Measurements from ENCODE around the gene APP.
A peak's percentile ranks its signal among the peaks of the same experiment; 100 is the strongest.

Gene APP

DNA sequence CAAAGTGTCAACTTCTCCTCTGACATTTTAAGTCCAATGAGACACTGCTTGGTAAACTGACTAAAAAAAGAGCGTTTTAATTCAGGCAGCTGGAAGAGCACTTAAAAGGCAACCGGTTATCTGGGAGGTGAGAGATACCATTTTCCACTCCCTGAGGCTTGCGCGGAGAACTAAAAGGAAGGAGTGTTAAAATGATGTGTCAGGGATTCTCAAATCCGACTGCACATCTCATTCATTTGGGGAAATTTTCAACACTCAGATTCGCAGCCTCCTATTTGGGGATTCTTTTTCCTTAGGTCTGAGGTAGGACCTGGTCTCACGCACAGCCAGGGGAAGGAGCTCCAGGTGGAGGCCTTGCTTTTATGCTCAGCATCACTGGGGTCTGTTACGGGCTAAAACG is 281.9 kb downstream of the APP start:
- no peak for FAIRE-seq

DNA sequence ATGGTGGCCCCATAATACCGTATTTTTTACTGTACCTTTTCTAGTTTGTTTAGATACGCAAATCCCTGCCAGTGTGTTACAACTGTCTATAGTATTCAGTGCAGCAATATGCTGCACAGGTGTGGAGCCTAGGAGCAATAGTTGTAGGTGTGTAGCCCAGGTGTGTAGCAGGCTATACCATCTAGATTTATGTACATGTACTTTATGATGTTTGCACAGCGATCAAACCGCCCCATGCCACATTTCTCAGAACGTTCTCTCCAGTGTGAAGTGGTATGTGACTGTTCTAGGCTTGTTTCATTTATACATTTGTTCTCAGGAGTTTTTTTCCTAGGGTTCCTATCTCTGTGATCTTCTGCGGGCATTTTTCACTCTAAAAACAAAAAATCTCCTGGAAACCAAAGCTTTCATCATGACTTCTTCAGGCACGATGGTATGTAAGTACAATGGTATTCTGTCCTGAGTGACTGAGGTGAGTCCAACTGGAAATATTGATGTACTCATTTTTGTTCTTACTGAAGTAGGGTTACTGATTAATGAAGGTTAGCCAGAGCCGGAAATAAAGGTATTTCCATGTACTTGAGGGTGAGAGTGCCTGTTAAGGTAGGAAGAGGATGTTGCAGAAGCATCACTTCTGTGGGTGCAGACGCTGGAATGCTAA is 282.8 kb downstream of the APP start:
- FAIRE-seq = no peak
- DNase-seq (ENCODE audit: insufficient read length, low spot score) = no peak

More for the DNA sequence above, 281.9 kb downstream of the APP start:
- no peak for DNase-seq (ENCODE audit: insufficient read length, low spot score)

DNA sequence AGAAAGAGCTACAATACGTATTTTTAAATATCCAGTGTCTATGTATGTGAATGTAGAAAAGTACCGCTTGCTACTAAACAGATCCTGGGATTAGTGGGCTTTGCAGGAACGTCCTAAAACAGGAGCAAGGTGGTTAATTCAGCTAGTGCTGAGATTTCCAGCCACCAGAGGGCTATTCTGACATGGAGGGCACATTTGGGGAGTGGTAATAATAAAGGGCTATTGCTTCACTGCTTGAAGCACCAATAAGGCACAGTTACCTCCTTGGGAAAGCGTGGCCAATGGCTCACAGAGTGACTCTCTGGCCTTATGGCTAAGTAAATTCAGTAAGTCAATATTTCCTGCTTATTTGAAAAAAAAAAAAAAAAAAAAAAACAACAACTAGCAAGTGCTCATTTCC is 283.4 kb downstream of the APP start:
- no peak for DNase-seq (ENCODE audit: insufficient read length, low spot score)
- no peak for FAIRE-seq

DNA sequence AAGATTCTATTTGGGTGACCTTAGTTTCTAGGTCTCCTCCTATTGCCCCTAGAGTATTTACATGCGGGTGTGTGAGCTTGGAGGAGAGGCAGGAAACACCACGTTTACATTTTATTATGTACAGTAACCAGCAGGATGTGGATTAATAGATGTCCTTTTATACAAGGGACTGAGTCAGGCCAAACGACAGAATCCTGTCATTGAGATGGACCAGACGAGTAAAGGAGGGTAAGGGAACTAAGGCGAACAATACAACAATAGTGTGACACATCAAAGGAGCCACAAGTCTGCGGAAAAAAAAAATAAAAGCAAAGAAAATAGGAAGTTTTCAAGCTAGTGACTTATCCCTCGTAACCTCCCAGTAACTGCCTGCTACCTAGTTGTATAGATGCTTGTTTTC is 284.7 kb downstream of the APP start:
- FAIRE-seq (no peak), DNase-seq (ENCODE audit: insufficient read length, low spot score) (no peak)

DNA sequence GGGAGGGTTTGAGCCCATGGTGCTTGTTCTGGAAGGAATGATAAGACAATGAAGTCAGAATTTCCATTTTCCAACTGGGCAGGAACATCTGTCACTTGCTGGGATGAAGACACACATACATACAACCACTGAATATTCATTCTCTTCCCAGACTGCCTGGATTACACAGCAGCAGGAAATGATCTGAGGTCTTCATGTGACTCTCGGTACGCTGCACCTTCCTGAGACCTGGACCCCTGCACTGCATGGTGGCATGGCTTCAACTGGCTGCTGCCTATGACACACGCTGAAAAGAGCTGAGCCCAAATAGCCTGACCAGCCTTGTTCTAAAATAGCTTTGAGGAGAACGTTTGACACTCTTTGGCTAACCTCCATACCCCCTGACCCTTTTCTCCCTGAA is 285.2 kb downstream of the APP start:
- no peak for FAIRE-seq
- no peak for DNase-seq (ENCODE audit: insufficient read length, low spot score)

DNA sequence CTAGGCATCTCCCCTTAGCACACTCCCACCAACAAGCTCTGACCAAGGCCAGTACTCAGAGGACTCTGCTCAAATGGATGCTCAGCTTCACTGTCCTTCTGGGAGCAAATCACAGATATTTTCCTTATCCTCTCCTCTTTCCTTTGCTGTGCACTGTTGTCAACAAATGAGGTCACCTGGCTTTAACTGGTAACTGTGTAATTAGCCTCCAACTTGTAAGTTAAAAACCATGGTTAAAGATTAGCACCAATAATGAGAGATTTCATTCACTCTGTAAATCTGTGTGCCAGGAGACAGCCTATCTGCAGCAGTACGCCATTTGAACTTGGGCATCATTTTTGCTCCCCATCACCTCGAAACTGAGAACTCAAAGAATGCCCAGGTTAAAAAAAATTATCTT is 286.3 kb downstream of the APP start:
- FAIRE-seq = no peak
- DNase-seq (ENCODE audit: insufficient read length, low spot score) = no peak

DNA sequence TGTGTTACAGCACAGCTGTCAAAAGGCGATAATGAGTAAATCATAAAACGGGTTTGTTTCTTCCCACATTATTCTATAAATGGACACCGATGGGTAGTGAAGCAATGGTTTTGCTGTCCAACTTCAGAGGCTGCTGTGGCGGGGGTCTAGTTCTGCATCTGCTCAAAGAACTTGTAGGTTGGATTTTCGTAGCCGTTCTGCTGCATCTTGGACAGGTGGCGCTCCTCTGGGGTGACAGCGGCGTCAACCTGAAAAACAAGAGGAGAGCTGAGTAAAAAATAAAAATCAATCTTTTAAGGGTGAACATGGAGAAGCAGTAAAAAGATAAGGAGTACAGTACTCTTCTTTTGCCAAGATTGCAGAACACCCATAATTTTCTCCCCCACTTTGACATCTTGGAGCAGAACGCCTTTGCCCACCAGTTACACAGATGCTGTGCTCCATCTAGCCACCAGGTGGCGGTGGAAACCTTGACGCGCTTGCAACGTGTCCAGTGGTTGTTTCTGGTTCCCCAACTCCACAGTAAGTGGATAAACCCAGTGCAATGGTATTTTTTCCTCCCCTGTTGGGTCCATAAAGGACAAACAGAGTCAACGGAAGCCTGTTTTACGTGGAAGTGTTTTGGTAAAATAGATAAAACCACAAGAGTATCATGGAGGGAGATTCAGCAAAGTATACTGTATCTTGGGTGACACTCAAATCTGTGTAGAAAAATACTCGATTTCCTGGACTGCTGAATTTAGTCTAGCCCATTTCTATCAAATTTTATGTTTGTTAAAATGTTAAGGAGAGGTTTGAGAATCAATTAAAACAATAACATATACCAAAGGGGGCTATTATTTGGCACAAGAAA is 288.8 kb downstream of the APP start:
- FAIRE-seq = peak; percentile 92
- peak; percentile 63 for DNase-seq (ENCODE audit: insufficient read length, low spot score)

DNA sequence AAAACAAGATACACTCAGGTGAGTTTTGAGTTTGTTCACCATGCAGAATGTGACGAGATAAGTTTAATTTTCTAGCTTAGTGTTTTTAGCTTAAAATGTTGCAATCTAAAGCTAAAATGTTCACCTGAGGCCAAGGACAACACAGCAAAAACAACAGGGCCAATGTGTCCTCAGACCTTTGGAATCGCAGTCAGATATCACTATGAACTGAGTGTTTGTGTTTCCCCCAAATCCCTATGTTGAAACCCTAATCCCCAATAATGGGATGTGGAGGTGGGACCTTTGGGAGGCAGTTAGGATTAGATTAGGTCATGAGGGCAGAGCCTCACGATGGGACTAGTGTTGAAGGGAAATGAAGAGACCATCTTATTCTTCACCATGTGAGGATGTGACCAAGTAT is 291.4 kb downstream of the APP start:
- FAIRE-seq (no peak), DNase-seq (ENCODE audit: insufficient read length, low spot score) (no peak)

DNA sequence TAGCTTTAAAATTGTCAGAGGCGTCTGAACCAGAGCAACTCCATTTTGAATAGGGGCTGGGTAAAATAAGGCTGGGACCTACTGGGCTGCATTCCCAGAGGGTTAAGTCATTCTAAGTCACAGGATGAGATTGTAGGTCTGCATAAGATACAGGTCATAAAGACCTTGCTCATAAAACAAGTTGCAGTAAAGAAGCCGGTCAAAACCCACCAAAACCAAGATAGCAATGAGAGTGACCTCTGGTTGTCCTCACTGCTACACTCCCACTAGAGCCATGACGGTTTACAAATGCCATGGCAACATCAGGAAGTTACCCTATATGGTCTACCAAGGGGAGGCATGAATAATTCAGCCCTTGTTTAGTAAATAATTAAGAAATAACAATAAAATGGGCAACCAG is 292.2 kb downstream of the APP start:
- DNase-seq (ENCODE audit: insufficient read length, low spot score) (no peak), FAIRE-seq (no peak)

DNA sequence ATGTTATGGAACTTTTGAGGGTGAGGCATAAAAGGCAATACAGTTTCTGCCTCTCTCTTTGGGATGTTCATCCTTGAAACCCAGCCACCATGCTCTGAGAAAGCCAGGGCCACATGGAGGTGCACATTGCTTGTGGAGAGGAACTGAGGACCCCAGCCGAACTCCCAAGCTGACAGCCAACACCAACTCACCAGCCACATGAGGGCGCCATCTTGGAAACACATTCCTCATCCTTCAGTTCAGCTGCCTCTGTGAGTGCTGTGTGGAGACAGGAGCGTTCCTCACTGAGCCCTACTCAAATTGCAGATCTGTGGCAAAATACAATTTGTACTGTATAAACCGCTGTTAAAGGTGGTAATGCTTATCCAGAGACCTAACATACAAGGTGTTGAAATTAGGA is 298.3 kb downstream of the APP start:
- DNase-seq (ENCODE audit: insufficient read length, low spot score) (no peak), FAIRE-seq (no peak)

DNA sequence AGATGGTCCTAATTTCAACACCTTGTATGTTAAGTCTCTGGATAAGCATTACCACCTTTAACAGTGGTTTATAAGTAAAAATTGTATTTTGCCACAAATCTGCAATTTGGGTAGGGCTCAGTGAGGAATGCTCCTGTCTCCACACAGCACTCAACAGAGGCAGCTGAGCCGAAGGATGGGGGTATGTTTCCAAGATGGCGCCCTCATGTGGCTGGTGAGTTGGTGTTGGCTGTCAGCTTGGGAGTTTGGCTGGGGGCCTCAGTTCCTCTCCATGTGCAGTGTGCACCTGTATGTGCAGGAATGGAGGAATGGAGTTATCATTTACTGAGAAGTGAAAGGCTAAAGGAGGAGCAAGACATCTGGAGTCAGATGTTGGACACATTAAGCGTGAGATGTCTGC is 299.0 kb downstream of the APP start:
- FAIRE-seq (no peak), DNase-seq (ENCODE audit: insufficient read length, low spot score) (no peak)

DNA sequence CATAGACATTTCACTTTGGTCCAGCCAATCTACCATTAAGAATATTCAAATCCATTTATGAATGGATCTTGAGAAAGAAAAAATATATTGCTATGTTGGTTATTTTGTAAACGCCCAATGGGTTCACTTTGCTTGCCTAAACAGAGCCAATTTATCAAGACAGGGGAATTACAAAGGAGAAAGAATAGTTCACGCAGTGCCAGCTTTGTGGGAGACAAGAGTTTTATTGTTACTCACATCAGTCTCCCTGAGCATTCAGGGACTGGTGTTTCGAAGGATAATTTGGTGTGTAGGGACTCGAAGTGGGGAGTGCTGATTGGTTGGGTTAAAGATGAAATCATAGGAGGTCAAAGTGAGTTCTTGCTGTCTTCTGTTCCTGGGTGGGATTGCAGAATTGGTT is 300.5 kb downstream of the APP start:
- FAIRE-seq = no peak
- no peak for DNase-seq (ENCODE audit: insufficient read length, low spot score)

DNA sequence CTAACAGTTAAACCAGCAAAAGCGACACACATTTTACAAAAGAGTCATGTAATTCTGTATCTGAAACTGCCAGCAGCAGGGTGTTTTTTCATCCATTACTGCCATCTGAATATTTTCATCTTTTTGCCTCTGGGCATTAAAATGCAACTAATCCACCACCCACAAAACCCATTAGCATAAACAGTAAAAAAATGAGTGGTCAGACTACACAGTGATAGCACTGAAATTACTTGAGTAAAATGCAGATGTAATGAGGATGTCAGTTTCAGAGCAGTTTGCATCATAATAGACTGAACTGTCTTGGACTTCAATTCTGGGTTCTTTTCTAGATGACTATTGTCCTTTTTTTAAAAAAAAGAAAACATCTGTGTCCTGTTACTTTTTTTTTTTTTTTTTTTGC is 303.5 kb downstream of the APP start:
- FAIRE-seq = no peak
- DNase-seq (ENCODE audit: insufficient read length, low spot score) = no peak

DNA sequence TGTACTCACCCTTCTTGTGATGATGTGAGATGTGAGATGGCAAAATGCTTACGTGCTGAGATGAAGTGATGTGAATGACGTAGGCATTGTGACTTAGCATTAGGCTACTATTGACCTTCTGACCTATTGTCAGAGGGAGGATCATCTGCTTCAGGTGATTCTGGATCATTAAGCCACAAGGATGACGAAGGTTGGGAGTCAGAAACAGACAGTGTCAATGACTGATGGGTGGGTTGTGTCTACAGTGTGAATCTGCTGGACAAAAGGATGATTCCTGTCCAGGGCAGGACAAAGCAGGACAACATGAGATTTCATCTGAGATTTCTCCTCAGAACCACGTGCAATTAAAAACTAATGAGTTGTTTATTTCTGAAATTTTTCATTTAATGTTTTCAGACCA is 306.8 kb downstream of the APP start:
- FAIRE-seq (no peak), DNase-seq (ENCODE audit: insufficient read length, low spot score) (no peak)

DNA sequence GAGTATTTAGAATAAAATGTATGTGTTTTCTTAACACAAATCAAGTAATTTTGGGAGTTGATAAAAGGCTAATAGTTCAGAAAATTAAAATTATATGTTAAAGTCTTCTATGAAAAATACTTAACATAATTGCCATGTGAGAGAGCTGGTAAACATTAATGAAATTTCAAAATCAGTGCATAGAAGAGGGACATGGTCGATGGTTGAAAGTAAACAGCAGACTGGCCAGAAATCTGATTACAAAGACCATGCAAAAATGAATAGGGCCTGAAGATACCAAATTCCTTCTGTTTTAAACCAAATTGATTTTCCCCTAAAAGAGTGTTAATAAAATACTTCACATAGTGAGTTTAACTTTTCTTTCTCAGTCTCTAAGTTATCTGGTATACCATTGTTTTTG is 307.5 kb downstream of the APP start:
- DNase-seq (ENCODE audit: insufficient read length, low spot score) (no peak), FAIRE-seq (no peak)

DNA sequence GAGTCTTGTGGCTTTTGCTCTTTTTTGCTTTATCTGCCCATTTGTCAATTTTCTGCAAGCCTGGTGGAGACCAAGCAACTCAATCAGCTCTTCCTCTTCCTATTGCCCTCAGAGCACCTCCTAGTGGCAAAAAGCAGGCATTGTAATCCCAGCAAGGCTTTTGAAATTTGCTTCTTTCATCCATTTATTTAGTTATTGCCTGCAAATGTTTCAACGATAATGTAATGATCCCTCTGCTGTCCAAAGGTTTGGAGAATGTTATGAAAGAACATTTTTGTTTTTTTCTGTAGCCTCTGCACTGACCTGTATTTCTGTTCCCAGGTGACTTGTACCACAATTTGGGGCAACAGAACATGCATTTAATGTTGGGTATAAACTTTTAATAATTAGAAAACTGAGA is 308.0 kb downstream of the APP start:
- peak; percentile 68 for FAIRE-seq
- peak; percentile 24 for DNase-seq (ENCODE audit: insufficient read length, low spot score)

DNA sequence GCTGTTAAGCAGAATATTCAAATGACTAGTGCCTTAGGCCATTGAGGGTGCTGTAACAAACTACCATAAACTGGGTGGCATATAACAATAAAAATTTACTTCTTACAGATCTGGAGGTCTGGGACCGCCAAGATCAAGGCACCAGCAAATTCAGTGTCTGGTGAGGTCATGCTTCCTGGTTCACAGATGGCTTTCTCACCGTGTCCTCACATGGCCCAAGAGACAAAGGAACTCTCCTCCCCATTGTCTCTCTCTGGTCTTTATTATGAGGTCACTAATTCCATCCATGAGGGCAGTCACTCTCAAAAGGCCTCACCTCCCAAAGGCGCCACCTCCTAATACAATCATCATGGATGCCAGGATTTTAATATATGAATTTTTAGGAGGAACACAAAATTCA is 308.5 kb downstream of the APP start:
- DNase-seq (ENCODE audit: insufficient read length, low spot score) = no peak
- FAIRE-seq = no peak

DNA sequence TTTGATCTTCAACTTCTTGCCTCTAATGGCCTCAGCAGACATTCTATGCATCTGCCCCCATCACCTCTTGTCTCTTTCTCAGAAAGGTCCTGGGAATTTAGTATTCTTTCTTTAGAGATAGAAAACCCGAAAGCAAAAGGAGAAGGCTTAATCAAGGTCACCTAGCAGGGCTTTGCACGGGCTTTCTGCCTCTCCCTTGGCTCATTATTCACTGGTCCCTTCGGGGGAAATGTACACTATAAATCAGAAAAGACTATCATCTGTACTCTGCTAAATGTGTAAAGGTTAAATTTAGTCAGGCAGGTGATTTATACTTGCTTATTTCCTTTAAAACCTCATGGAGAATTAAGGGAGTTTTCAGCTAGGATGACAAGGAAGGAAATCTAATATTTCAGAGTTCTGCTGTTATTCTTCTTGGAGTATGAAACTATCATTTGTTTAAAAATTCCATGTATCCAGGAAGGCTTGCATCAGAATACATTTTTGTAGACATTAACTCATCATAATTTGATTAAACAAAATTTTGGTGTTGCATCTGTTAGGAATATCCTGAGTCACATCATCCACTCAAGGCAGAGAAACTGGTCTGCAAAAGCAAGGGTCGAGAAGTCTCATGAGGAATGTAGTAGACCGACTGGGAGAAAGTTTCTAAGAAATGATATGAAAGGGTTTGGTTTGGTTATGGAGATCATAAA is 311.2 kb downstream of the APP start:
- DNase-seq (ENCODE audit: insufficient read length, low spot score) = no peak
- FAIRE-seq = no peak

DNA sequence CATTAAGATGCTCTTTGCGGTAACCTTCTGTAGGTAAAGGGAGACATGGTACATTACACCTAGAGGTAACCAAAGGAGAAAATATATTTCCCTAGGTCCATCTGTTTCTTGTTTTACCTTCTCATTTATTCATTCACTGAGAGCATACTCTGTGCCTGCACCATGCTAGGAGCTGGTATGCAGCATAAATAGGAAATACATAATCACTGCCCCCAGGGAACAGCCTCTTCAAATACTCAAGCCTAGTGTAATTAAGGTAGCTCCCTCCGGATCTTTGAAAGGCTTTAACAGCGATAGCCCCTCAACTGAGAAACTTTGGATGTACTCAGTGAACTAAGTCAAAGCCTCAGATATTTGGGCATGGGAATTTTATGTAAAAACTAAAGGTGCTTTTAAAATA is 312.2 kb downstream of the APP start:
- FAIRE-seq (no peak), DNase-seq (ENCODE audit: insufficient read length, low spot score) (no peak)

DNA sequence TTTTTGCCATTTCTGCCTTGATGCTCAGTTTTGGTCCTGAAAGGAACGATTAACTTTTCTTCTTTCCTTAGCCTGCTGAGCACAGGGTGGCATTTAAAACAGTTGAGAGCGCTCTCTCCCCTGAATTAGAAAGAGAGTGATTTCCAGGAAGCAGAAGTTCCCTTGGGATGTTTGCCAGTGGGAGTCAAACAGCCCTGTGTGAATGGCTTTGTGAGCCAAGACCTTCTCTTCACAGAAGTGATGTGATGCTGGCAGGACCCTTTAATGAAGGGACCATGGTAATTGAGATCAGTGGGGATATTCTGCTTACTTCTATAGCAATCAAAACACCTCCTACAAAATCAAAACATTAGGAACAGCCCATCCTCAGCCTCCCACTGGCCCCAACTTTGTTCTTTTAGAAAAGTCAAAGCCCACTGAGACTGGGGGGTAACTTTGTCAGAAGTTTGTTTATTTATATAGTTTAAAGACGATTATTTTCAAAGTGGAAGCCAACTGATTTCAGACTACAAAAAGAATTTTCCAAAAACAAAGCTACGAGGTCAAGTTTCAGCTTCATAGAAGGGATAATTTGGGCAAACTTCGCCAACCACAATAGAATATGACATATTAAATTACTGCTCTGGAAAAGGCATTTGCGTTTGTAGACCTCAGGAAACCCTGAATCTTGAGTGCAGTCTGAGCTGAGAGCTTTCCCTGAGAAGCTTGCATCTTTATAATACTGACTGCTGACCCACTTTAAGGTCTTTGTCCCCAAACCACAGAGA is 313.1 kb downstream of the APP start:
- DNase-seq (ENCODE audit: insufficient read length, low spot score) = no peak
- no peak for FAIRE-seq

DNA sequence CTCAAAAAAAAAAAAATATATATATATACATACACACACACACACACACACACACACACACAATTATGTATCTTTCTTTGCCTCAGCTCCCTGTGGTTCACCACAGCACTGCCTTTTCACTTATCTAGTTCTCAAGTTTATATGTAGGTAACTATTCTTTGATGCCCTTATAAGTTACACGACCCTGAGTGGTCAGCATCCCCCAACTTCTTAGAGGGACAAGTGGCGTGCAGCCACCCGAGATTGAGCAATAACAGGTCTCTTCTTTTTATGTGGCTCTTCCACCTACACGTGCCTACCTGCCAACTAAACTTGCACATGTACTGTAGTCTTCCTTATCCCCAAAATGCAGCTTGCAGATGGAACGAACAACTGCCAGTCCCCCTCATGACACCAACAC is 315.0 kb downstream of the APP start:
- FAIRE-seq = no peak

More for the DNA sequence above, 315.0 kb downstream of the APP start:
- no peak for DNase-seq (ENCODE audit: insufficient read length, low spot score)
